ENCODE results near the gene NLN.
"Not testable (repeated sequence)": the region's sequence is repeated elsewhere in the genome, so short reads cannot be mapped to it uniquely, and the experiment has no call there.

NLN gene

DNA sequence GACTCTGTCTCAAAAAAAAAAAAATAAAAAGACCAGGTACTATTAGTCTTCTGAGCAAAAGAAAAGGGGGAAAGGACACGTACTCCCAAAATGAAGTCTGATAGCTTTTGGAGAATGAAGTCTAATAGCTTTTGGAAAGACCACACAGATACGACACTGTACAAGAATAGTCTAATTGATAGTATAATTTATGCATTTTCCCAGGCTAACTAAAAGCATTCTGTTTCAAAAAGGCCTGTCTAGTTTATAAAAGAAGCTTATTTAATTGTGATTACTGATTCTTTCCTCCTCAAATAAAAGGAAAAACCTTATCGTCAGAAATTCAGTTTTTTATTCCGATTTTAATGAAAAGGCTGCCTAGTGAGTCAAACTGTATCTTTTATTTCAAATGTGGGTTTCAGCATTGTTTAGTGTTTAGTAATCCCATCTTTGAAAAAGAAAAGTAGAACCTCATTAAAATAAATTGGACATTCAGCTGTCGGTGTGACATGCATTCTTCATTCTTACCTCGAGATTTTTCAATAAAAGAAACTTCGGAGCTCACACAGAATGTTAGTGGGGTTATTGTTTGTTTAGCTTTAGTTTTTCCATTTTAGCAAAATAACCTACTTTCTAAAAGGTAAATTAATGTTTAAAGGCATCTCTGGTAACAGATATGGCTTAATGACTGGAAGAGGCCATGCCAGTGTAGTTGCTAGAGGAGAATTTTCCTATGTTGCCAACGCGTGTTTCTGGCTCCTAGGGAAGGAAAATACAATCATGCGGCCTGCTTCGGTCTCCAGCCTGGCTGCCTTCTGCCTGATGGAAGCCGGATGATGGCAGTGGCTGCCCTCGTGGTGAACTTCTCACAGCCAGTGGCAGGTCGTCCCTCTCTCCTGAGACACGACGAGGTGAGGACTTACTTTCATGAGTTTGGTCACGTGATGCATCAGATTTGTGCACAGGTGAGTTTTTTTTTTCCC lies 70.0 kb downstream of the NLN start:
- ATAC-seq (replicated peaks; ENCODE audit: extremely low read depth, poor library complexity, severe bottlenecking) (no peak), DNase-seq (ENCODE audit: low spot score in 2 of 2) (no peak)
- Mint-ChIP-seq H3K4me3 (no peak overlapping the region), H3K36me3 (ENCODE audit: insufficient read depth) (peaks cover 2% of the 10 kb centered on the region), H3K27me3 (no peaks in the 10 kb centered on the region), H3K9me3 (peaks cover 4% of the 10 kb centered on the region), H3K4me1 (peaks cover 15% of the 10 kb centered on the region), H3K27ac (ENCODE audit: low read depth) (no peak overlapping the region)

DNA sequence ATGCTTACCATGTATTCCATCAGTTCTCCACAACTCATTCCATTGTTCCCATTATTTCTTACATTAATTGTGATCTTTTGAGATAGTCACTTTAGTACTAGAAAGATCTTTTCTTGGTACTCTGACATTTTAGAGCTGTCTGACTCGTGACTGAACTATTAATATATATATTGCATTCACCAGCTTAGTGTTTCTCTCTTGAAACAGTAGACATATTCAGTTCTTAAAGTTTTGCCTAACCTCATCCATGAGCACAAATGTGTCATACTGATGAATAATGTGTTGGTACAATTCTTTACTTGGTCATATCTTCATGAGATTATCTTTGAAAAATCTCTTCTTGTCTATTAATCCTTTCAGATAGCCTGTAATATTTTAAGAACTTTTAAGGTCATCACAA lies 74.3 kb downstream of the NLN start:
- no peak overlapping the region for H3K4me3 Mint-ChIP-seq
- no peak for ATAC-seq (replicated peaks; ENCODE audit: extremely low read depth, poor library complexity, severe bottlenecking)
- no peak overlapping the region for H3K27ac Mint-ChIP-seq (ENCODE audit: low read depth)
- no peaks in the 10 kb centered on the region for H3K27me3 Mint-ChIP-seq
- no peaks in the 10 kb centered on the region for H3K9me3 Mint-ChIP-seq
- H3K4me1 Mint-ChIP-seq, result peaks cover 6% of the 10 kb centered on the region
- no peak for DNase-seq (ENCODE audit: low spot score in 2 of 2)
- peaks cover 2% of the 10 kb centered on the region for H3K36me3 Mint-ChIP-seq (ENCODE audit: insufficient read depth)

DNA sequence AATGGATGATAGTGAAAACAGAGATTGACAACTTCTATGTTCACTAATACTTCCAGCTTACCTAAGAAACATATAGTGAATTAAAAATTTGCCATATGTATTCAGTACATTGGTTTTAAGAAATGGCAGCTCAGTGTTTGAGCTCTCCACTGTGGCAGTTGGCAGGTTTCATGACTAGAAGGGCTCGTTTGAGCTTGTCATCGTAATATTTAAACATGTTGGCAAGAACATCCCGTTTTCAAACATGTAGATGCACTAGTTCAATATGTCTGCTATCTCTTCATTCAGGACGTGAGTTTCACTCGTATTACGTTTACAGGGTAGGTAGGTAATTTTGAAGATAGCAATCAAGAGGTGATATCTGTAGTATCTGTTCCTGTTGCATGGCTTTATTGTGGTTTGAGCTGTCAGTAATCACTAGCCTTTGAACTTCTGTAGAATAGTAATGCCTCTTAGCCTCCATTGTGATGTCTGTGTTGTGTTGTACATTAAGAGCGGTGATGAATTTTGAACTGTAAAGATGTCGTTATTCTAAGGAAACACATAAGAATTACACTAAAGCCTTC lies 74.8 kb downstream of the NLN start:
- Mint-ChIP-seq H3K4me3 (no peak overlapping the region), H3K27me3 (no peaks in the 10 kb centered on the region), H3K9me3 (no peaks in the 10 kb centered on the region), H3K36me3 (ENCODE audit: insufficient read depth) (no peaks in the 10 kb centered on the region), H3K4me1 (peaks cover 10% of the 10 kb centered on the region), H3K27ac (ENCODE audit: low read depth) (no peak overlapping the region)
- ATAC-seq (replicated peaks; ENCODE audit: extremely low read depth, poor library complexity, severe bottlenecking), result peak; percentile 52
- DNase-seq (ENCODE audit: low spot score in 2 of 2), result no peak

DNA sequence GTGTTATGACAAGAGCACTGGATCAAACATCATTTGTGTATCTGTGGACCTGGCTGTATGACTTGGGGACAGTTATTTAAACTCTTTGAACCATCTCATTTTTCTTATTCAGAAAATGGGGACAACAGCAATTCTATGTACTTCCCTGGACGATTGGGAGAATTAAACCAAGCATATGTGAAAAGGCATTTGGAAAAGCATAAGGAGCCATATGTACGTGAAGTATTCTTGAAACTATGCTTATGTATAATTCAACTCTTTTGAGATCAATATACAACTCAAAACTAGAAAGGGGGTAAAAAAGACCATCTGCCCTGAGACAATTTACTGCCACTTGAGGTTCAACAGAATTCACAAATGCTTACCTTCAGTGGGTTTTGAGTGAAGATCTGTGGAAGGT lies 75.5 kb downstream of the NLN start:
- Mint-ChIP-seq H3K27me3 (no peaks in the 10 kb centered on the region), H3K27ac (ENCODE audit: low read depth) (no peak overlapping the region), H3K4me1 (peaks cover 12% of the 10 kb centered on the region), H3K9me3 (no peaks in the 10 kb centered on the region), H3K36me3 (ENCODE audit: insufficient read depth) (no peaks in the 10 kb centered on the region), H3K4me3 (no peak overlapping the region)
- ATAC-seq (replicated peaks; ENCODE audit: extremely low read depth, poor library complexity, severe bottlenecking) (no peak), DNase-seq (ENCODE audit: low spot score in 2 of 2) (no peak)

DNA sequence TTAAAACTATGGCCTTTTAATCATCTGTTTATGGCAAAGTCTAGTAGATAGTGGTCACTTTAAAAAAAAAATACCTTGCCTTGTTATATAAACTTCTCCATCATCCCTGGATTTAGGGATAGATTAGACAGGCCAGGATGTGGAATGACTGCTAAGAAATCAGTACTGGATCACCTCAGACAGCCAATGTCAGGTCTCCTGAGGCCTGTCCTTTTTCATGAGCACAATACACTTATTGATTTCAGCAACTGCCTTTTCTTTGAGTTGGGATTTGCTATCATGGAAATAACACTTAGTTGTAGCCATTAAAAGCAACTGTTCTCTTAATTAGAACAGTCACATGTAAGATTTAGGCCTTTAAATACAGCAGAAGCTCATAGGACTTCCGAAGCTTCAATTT lies 77.9 kb downstream of the NLN start:
- no peak for ATAC-seq (replicated peaks; ENCODE audit: extremely low read depth, poor library complexity, severe bottlenecking)
- H3K36me3 Mint-ChIP-seq (ENCODE audit: insufficient read depth), result no peaks in the 10 kb centered on the region
- H3K27ac Mint-ChIP-seq (ENCODE audit: low read depth), result no peak overlapping the region
- no peak overlapping the region for H3K4me3 Mint-ChIP-seq
- H3K27me3 Mint-ChIP-seq, result no peaks in the 10 kb centered on the region
- H3K4me1 Mint-ChIP-seq, result peaks cover 24% of the 10 kb centered on the region
- DNase-seq (ENCODE audit: low spot score in 2 of 2), result no peak
- H3K9me3 Mint-ChIP-seq, result no peaks in the 10 kb centered on the region

DNA sequence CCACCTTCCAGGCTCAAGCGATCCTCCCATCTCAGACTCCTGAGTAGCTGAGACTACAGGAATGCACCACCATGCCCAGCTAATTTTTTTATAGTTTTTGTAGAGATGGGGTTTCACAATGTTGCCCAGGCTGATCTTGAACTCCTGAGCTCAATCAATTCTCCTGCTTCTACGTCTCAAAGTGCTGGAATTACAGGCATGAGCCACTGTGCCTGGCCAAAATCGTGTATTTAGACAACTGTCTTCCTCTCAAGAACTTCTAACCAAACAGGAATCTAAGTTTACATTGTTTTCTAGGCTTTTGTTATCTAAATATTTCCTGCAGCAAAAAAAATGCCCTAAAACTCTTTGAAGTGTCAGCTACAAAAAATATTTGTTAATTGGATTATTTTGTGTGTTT lies 78.8 kb downstream of the NLN start:
- DNase-seq (ENCODE audit: low spot score in 2 of 2), result no peak
- Mint-ChIP-seq H3K27me3 (no peaks in the 10 kb centered on the region), H3K4me3 (no peak overlapping the region), H3K36me3 (ENCODE audit: insufficient read depth) (no peaks in the 10 kb centered on the region), H3K4me1 (peaks cover 24% of the 10 kb centered on the region), H3K9me3 (no peaks in the 10 kb centered on the region), H3K27ac (ENCODE audit: low read depth) (no peak overlapping the region)
- ATAC-seq (replicated peaks; ENCODE audit: extremely low read depth, poor library complexity, severe bottlenecking), result no peak

DNA sequence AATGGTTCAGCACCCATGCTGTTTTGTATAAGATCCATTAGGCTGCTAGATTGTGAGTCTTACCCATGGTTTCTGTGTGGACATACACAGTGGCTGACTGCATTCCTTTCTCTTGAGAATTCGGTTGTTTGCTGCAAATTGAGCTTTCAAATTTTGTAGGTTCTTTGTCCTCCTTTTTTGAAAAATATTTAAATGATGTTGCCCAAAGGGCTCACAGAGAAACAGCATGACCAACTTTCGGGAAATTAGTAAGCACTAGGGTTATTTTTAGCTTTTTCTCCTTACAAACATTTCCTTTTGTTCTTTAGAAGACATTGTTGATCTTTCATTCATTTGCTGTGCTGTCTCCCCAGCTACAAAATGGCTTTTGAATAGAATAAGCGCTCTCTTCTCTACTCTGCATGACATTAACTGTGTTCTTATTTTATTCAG lies 79.4 kb downstream of the NLN start:
- Mint-ChIP-seq H3K36me3 (ENCODE audit: insufficient read depth) (no peaks in the 10 kb centered on the region), H3K27me3 (no peaks in the 10 kb centered on the region), H3K27ac (ENCODE audit: low read depth) (no peak overlapping the region), H3K4me1 (peaks cover 24% of the 10 kb centered on the region), H3K4me3 (no peak overlapping the region), H3K9me3 (no peaks in the 10 kb centered on the region)
- DNase-seq (ENCODE audit: low spot score in 2 of 2), result no peak
- ATAC-seq (replicated peaks; ENCODE audit: extremely low read depth, poor library complexity, severe bottlenecking), result no peak

DNA sequence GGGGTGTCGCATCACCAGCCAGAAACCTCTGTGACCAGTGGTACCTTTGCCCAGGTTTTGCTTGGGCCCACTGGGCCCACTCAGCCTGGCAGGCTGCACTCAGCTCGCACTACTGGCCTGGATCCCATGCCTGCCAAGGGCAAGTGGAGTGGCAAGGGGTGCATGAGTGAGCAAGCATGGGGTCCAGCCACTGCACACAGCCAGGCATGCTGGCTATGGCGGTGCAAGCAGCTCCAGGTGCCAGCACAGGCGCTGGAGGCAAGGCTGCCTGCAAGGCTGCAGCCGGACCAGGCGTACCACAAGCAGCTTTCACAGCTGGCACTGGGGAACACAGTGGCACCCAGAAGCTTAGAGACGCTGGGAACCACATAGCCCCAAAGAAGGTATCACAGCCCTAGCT lies 80.1 kb downstream of the NLN start:
- H3K27ac Mint-ChIP-seq (ENCODE audit: low read depth), result no peak overlapping the region
- no peaks in the 10 kb centered on the region for H3K9me3 Mint-ChIP-seq
- H3K27me3 Mint-ChIP-seq, result no peaks in the 10 kb centered on the region
- no peaks in the 10 kb centered on the region for H3K36me3 Mint-ChIP-seq (ENCODE audit: insufficient read depth)
- DNase-seq (ENCODE audit: low spot score in 2 of 2) (no peak), ATAC-seq (replicated peaks; ENCODE audit: extremely low read depth, poor library complexity, severe bottlenecking) (no peak)
- no peak overlapping the region for H3K4me3 Mint-ChIP-seq
- H3K4me1 Mint-ChIP-seq, result peaks cover 20% of the 10 kb centered on the region

DNA sequence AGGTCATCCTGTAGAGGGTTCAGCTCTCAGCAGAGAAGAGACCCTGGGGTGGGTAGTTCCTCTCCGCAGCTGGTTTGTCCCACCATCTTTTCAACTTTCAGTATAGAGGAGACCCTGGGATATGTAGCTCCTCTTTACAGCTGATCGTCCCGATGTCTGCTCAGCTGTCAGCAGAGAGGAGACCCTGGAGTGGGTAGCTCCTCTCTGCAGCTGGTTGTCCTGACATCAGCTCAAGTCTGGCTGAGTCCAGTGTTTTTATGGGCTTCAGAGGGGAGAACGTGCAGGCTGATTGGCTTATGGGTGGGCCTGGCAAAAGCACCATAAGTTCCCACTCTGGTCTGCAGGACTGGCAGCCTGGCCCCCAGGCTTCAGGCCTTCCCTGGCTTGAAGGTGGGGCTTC lies 80.8 kb downstream of the NLN start:
- H3K4me3 Mint-ChIP-seq, result no peak overlapping the region
- H3K4me1 Mint-ChIP-seq, result peaks cover 18% of the 10 kb centered on the region
- H3K27ac Mint-ChIP-seq (ENCODE audit: low read depth), result no peak overlapping the region
- no peak for DNase-seq (ENCODE audit: low spot score in 2 of 2)
- no peak for ATAC-seq (replicated peaks; ENCODE audit: extremely low read depth, poor library complexity, severe bottlenecking)
- H3K9me3 Mint-ChIP-seq, result no peaks in the 10 kb centered on the region
- no peaks in the 10 kb centered on the region for H3K27me3 Mint-ChIP-seq
- no peaks in the 10 kb centered on the region for H3K36me3 Mint-ChIP-seq (ENCODE audit: insufficient read depth)

DNA sequence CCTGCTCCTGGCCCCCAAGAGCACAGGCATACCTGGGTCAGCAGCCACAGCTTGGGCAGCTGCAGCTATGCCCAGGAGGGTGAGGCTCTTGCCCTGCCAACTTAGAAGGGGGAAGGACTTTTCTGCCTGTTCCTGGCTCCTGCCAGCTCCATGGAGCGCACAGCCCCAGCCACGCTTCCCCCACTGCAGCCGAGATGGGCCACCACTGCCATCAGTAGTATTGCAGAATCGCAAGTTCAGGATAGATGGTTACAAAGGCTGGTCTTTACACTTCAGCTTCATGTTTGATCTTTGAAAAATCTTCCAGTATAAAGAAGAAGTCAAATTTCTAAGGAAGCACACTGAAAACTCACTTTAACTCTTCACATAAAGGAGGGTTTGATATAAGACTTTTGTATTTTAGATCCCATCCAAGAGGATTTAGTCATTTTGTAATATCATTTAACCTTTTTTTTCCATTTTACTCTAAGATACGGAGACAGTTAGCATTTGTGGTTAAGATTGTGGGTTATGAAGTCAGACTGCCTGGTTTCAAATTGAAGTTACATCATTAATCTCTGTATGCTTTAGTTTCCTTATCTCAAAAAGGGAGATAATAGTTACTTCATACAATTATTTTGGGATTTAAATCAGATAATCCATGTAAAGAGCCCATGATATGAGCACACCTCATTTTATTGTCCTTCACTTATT lies 81.8 kb downstream of the NLN start:
- ATAC-seq (replicated peaks; ENCODE audit: extremely low read depth, poor library complexity, severe bottlenecking) (no peak), DNase-seq (ENCODE audit: low spot score in 2 of 2) (no peak)
- Mint-ChIP-seq H3K4me3 (no peak overlapping the region), H3K27me3 (no peaks in the 10 kb centered on the region), H3K36me3 (ENCODE audit: insufficient read depth) (no peaks in the 10 kb centered on the region), H3K27ac (ENCODE audit: low read depth) (peak overlapping the region; percentile 33), H3K9me3 (no peaks in the 10 kb centered on the region), H3K4me1 (peaks cover 18% of the 10 kb centered on the region)

DNA sequence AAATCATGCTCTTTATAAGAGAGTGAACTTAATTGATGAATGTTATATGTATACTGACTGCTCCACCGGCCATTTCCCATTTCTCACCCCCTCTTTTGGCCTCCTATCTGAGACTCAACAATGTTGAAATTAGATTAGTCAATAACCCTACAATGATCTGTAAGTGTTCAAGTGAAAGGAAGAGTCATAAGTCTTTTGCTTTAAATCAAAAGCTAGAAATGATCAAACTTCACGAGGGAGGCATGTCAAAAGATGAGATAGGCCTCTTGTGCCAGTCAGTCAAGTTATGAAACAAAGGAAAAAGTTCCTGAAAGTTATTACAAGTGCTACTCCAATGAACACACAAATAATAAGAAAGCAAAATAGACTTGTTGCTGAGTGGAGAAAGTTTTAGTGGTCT lies 83.1 kb downstream of the NLN start:
- no peak overlapping the region for H3K4me3 Mint-ChIP-seq
- H3K27ac Mint-ChIP-seq (ENCODE audit: low read depth), result no peak overlapping the region
- H3K36me3 Mint-ChIP-seq (ENCODE audit: insufficient read depth), result no peaks in the 10 kb centered on the region
- H3K27me3 Mint-ChIP-seq, result no peaks in the 10 kb centered on the region
- H3K4me1 Mint-ChIP-seq, result peaks cover 18% of the 10 kb centered on the region
- no peaks in the 10 kb centered on the region for H3K9me3 Mint-ChIP-seq
- ATAC-seq (replicated peaks; ENCODE audit: extremely low read depth, poor library complexity, severe bottlenecking) (no peak), DNase-seq (ENCODE audit: low spot score in 2 of 2) (no peak)

DNA sequence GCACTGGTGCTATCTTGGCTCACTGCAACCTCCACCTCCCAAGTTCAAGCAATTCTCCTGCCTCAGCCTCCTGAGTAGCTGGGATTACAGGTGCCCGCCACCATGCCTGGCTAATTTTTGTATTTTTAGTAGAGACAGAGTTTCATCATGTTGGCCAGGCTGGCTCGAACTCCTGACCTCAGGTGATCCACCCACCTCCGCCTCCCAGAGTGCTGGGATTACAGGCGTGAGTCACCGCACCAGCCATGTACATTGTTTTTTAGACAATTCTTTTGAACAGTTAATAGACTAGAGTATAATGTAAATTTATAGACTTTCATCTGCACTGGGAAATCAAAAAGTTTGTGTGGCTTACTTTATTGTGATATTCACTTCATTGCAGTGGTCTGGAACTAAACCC lies 85.5 kb downstream of the NLN start:
- not testable (repeated sequence) for H3K27me3 Mint-ChIP-seq; DNase-seq (ENCODE audit: low spot score in 2 of 2); ATAC-seq (replicated peaks; ENCODE audit: extremely low read depth, poor library complexity, severe bottlenecking); H3K36me3 Mint-ChIP-seq (ENCODE audit: insufficient read depth); H3K4me3 Mint-ChIP-seq; H3K27ac Mint-ChIP-seq (ENCODE audit: low read depth); H3K9me3 Mint-ChIP-seq
- H3K4me1 Mint-ChIP-seq, result peaks cover 12% of the 10 kb centered on the region
